ENCODE results near the gene ABLIM1.

- TF ChIP-seq, protein P1, sequence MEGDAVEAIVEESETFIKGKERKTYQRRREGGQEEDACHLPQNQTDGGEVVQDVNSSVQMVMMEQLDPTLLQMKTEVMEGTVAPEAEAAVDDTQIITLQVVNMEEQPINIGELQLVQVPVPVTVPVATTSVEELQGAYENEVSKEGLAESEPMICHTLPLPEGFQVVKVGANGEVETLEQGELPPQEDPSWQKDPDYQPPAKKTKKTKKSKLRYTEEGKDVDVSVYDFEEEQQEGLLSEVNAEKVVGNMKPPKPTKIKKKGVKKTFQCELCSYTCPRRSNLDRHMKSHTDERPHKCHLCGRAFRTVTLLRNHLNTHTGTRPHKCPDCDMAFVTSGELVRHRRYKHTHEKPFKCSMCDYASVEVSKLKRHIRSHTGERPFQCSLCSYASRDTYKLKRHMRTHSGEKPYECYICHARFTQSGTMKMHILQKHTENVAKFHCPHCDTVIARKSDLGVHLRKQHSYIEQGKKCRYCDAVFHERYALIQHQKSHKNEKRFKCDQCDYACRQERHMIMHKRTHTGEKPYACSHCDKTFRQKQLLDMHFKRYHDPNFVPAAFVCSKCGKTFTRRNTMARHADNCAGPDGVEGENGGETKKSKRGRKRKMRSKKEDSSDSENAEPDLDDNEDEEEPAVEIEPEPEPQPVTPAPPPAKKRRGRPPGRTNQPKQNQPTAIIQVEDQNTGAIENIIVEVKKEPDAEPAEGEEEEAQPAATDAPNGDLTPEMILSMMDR (IDR thresholded peaks at IDR 0.05; ENCODE audit: poor library complexity, severe bottlenecking): no peak
- TF ChIP-seq RAD21 (conservative IDR thresholded peaks at IDR 0.05): no peak
Observed at GRCh38 chr10:114553436-114553835, 104.6 kb downstream of the ABLIM1 start.
